Muscle of back (tissue), 11 donors: ENCODE measurements around the gene RGS10. TPM values are rescaled to one million over a fixed set of nuclear protein-coding genes. Genes with fewer than 3 reads are reported as not detected.
"Not testable (repeated sequence)": the region's sequence is repeated elsewhere in the genome, so short reads cannot be mapped to it uniquely, and the experiment has no call there.

ENCODE experiments used
- DNase-seq, 3 donors: peaks; one replicate each; pipeline versions ENCODE4 v3.0.0 to v3.0.0-alpha.2; 2013
- polyA plus RNA-seq, 10 donors: library from polyadenylated mRNA; unstranded; fragments of 120-200 nt; gene quantifications; one replicate each; pipeline ENCODE4 v1.2.1, GENCODE V29; 2013; ENCODE audit not compliant: insufficient read length in 10 of 10

The RGS10 gene
- polyA plus RNA-seq, 10 donors: 38.6 to 70.8 (median 44.0) TPM

DNA sequence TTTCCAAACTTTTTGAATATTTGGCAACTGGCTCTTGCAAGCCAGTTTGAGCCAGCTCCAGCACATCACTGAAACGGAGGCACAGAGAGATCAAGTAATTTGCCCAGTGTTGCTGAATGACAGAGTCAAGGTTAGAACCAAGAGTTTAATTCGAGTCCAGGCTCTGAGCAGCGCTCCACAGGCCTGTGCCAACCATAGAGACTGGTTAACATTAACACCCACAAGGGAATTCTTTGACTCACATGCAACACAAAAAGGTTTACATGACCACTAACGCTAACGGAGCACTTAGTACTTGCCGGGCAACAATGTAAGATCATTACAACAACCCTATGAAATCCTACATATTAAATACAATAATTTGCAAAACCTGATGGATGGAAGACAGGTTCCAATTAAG, 1.5 kb downstream of the RGS10 start:
- DNase-seq: peak in 1 of 3 donors; percentile 24

DNA sequence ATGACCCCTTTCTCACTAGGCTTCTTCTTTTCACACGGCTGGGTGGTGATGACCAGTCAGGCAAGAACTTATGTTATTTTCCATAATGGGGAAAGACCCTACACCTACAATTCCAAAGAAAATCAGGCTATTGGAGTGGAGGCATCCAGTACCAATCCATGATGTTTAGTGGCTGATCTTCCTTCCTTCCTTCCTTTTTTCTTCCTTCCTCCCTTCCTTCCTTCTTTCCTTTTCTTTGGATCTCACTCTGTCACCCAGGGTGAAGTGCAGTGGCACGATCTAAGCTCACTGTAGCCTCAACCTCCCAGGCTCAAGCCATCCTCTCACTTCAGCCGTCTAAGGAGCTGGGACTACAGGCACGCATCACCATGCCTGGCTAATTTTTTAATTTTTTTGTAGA, 2.5 kb downstream of the RGS10 start:
- no peak for DNase-seq

GRCh38 chr10:119539359-119539825, 3.1 kb downstream of the RGS10 start:
- DNase-seq: no peak

GRCh38 chr10:119538632-119539358, 3.7 kb downstream of the RGS10 start:
- no peak for DNase-seq

GRCh38 chr10:119537953-119538630, 4.4 kb downstream of the RGS10 start:
- DNase-seq: no peak

DNA sequence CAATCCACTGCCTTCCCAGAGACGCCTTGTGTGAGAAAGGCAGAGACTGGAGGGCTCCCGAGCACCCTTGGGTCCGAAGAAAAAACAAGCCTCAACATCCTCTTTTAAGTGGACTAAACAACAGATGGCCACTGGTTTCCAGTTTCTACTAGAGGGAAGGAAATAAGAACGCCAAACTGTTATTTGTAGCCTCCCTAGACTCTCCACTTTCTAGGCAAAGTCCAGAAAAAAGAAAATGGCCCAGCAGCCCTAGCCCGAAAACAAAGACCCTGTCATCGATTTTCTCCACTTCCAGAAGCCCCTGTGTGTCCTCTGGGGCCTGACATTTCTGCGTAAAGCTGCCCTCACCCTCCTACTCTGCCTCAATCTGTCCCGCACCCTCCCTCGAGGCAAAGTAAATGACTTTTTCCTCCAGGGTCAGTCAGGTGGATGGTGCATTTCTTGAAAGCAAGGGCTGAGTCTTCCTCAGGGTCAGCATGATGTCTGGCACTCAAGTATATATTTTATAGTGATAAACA, 6.0 kb downstream of the RGS10 start:
- no peak for DNase-seq

DNA sequence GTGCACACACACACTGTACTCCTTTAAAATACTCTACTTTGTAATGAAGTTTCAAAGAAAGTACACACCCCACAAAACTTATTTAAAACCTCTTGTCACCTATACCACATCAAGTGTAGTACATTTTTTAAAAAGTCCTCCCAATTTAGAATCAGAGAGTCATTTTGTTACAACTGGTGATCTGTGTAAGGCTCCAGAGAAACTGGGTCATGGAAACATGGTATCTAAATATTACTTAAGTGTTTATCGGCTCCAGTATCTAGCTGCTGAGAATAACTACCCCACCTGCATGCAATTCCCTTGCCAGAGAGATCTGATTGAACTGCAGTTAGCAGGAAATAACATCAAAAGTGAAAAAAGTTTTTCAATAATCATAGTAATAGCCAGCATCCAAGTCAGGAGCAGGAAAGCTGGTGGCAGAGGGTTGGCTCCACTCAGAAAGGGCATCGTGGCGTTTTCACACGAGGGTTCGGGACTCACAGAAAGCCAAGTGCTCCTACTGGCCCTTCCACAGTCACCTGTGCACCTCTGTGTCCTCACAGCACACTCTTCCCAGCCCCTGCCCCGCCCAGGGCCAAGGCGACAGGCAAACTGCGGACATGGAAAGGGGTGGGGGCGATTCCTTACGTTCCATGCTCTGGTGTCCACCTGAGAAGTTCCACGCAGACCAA, 6.5 kb downstream of the RGS10 start:
- DNase-seq: no peak

DNA sequence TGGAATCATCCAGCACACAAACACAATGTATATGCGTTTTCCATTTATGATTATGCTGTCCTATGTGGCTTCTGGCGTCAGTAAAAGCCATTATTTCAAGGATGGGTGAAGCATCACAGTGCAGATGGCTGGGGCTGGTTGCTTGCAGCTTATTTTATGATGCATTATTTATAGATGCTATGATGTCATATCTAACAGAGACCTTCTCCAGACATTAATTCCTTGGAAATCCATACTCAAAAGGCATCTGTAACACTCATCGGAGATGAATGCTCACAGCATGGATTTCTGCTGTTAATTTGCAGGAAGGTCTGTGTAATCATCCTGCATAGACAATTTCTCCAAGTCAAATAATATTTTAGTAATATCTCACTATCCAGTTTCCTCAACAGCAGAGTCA, 7.2 kb downstream of the RGS10 start:
- DNase-seq: peak in 2 of 3 donors; percentile 39 to 46

DNA sequence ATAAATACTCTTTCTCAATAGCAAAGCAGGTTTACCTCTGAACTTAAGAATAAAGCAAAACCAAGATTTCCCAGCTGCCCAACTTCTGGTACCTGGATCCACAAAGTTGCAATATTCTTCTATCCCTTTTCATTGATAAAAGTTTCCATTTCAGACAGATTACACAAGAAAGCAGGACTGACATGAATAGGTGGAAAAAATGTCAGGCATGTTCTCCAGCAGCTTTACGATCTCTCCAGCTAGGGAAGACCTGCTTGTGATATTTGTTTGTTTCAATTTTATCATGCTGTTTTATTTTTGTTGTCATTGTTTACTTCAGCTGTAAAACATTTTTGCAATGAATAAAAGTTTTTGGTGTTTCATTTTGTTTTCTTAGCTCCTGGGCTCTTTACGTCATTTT, 9.0 kb downstream of the RGS10 start:
- no peak for DNase-seq

DNA sequence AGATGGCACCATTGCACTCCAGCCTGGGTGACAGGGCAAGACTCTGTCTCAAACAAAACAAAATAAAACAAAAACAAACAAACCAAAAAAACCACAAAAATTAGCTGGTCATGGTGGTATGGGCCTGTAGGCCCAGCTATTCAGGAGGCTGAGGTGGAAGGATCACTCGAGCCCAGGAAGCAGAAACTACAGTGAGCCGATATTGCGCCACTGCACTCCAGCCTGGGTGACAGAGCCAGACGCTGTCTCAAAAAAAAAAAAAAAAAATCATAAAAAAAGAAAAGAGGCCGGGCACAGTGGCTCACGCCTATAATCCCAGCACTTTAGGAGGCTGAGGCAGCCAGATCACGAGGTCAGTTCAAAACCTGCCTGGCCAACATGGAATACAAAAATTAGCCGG, 9.7 kb downstream of the RGS10 start:
- DNase-seq: not testable (repeated sequence)

- not testable (repeated sequence) for DNase-seq
Measured at GRCh38 chr10:119532251-119532650, 10.3 kb downstream of the RGS10 start.

DNA sequence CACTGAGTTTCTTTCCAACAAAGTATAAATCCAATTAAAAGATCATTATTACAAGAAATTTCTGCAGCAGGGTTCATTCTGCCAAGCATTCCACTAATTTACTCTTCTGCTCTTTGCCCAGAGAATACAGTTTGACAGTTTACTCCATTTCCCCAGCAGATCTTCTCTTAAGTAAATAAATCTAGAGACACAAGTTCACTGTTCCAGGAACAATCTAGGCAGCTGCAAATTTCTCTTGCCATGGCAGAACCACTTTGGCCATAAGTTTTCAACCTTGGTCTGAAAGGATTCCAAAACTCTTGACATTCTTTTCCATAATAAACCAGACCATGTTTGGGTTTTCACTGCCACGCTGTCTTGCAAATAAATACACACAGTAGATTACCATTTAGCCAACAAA, 11.5 kb downstream of the RGS10 start:
- DNase-seq: no peak

DNA sequence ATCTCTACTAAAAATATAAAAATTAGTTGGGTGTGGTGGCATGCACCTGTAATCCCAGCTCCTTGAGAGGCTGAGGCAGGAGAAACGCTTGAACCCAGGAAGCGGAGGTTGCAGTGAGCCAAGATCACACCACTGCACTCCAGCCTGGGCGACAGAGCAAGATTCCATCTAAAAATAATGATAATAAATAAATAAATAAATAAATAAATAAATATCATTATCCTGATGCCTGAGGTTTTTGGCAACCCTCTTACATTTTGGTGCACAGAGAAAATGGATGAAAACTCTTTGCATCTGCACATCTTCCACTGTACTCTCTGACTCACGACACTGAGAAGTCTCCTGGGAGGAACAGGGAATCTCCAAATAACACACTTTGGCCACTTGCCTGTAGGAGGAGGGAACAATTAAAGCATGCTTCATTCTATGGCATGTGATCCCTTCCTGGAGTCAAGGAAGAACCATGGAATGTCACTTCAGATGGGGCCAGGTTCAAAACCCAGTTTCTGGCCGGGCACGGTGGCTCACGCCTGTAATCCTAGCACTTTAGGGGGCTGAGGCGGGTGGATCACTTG, 13.8 kb downstream of the RGS10 start:
- DNase-seq: peak; percentile 56 to 93 (median 85)

DNA sequence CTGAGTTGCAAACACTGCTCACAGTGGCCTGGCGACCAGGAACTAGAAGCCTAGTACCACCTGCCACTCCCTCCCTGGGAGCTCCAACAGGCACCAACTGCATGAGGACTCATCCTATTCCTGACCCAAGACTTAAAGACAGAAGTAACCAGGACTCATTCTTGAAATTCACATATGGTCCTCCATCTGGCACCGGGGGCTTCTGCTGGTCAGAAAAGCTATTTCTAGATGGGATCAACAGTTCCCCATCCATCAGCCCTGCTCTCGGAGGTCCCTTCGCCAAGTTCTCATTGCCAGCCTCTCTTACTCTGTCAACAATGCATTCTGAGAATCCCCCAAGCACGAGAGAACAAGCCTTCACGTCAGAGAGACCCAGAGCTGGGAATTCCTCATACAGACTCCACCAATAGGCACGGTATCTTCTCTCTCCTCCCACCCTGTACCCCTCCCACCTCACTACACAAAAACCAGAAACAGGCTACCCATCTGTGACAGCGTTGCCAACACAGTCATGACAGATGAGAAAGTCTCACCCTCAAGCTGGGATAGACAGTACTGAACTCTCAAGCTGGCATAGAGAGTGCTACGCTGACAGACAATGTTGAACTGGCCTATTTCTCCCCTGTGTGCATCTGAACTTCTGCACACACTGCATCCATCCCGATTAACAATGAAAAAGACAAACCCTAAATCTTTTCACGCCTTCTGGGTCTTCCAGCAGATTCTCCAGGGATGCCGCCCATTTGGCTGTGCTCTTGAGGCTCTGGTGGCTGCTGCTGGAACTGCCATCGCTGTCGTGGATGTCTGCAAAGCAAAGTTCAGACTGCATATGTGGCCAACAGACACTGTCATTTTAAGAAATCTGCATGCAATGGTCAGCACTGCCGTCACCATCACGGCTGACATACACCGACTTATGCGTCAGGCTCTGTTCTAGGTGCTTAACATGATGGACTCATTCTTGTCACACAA, 15.6 kb downstream of the RGS10 start:
- DNase-seq: no peak

DNA sequence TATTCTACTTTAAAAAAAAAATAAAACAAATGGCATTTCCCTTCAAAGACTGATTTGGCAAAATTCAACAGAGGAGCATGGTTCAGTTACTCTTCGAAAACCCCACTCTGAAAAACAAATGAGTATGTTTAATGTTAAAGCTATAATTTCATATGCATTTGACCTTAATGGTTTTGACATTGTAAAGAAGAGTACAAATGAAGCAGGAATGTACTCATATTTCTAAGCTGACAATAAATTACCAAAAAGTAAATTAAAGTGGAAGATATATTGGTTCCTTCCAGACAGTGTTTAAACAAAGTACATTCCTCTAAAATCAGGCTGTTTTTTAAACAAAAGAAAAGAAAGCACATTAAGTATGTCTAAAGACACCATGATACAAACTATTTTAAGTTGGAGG, 16.4 kb downstream of the RGS10 start:
- no peak for DNase-seq

GRCh38 chr10:119525116-119525515, 17.4 kb downstream of the RGS10 start:
- no peak for DNase-seq

DNA sequence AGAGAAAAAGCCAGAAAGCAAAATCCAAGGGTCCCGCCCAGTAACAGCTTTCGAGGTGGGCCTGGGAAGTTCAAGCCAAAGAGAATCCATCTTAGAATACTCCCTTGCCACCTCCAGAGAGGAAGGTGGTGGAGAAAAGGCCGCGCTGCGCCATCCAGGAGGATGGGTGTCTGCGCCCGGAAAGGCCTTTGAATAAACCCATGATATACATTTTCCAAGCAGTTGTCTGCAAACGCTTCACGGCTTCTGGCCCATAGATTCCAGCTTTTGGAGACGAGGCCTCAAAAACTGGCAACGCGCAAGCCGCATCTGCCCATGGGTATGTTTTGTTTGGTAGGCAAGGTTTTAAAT, 17.8 kb downstream of the RGS10 start:
- no peak for DNase-seq

- DNase-seq: no peak
Measured at GRCh38 chr10:119523895-119524719, 18.4 kb downstream of the RGS10 start.

GRCh38 chr10:119522747-119523426, 19.6 kb downstream of the RGS10 start:
- no peak for DNase-seq
